HG03064 (cell line): ENCODE data around the gene STK38L.

ENCODE experiments used
- ATAC-seq: cut with Tn5 transposase; IDR thresholded peaks from one replicate; pipeline ENCODE4 v1.9.1; 2021; ENCODE audit warnings: low read depth; ENCODE audit not compliant: unreplicated experiment

The STK38L gene

DNA sequence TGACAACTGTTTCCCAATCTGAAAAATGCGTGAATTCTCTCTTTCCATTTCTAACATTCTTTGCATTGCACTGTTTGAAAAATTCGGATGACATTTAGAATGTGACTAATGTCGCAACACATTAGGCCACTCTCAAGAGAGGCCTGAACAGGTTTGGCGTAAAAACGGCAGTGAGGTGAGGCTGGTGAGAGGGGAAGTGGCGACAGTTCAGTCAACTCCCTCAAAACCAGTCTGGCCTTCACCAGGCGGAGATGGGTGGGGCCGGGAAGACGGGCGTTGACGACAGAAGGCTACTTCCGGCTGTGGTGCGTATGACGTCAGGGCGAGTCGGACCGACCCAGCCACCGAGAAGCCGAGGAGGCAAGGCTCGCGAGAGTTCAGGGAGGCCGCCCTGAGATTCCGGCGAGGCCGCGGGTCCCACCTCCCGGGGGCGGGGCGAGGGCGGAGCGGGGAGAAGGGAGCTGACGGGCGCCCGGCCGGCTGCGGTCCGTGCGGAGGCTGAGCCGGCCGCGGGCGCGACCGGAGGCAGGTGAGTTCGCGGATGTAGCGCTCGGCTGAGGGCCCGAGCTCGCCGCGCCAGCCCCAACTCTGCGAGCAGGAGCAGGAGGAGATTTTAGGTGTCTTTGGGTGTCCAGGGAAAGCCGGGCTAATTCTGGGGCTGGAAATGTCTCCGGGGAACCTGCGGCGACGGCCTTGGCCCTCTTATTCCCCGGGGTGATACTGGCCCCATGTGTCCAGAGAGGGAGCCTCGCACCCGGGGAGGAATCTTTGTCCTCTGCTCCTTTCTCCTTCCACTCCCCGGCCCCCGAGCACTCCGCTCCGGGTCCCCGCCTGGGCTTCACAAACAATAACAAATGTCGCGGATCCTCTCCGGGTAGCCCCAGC is at the start of gene STK38L:
STK38L (plus strand) TSS at position 483 of the 885 bp plus-strand sequence. CDS start 53,435 bp downstream, outside the sequence.
- ATAC-seq = peak; percentile 86

DNA sequence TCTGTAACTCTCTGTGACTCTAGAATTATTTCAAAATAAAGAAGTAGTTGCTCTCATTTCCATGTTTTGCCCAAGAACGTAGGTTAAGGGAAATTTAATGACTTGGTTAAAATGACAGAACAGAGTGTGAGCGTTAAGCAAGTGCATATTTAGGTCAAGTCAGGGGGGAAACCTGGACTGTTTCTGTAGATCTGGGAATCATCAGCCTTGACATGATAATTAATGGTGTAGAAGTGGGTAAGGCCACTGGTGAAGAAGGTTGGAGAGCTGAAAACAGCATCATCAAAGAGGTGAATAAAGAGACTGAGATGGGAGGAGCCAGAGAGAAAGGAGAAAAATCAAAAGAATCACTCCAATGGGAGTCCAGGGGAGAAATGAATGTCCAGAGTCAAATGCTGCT is 49.4 kb upstream of the STK38L start:
- no peak for ATAC-seq

DNA sequence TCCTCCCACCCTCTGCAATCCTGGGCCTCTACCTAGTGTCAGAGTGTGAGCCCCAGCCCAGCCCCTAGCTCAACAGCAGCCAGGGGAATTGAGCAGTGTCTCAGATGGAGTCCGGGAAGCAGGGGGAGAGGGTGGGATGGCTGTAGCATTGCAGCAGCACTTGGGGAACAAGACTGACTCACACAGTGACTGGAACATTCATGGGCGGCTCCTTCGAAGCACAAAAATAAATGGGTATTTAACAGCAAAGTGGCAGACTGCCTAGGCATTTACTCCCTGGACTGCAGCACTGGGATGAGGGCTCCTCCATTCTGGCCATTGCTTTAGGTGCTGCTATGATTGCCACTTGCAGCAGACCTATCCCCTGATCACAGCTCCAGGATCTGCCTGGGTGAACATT is 46.0 kb upstream of the STK38L start:
- ATAC-seq = no peak

DNA sequence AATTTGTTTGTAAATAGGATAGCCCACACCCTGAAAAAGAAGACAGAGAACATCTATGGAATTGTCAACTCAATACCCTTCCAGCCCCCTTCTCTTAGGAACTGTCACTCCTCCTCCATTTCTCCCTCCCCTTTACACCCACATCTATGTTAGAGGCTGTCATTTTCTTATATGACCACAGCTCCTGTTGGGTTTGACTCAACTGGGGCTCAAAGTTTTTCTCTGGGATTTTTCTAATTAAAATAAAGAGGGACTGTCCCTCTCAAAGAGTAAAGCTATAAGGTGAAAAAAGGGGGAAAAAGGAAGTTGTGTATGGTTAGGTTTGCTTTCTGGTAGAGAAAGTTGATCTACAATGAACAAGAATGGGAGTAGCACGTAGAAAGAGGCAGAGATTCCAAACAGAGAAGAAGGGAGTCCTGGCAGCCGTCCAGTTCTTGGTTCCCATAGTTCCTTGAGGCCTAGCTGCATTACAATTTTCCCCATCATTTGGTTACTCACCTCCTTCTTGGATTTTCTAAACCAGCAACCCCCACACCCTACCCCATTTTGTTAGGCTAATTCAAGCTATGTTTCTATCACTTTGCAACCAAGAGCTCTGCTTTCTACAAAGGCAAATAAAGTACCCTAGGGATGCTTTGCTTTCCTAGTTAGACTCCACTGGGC is 44.3 kb upstream of the STK38L start:
- ATAC-seq = no peak

DNA sequence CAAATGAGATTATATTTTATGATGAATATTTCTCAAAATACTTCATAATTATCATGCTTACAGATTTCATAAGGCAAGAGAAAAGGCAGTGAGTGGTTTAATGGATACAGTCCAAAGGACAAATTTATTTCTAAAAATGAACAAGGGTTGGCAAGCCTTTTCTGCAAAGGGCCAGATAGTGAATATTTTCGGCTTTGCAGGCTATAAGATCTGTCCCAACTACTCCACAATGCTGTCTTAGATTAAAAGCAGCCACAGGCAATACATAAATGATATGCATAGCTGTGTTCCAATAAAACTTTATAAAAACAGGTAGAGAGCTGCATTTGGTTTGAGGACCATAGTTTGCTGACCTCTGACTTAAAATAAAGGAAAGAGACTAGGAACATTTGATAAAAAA is 42.9 kb upstream of the STK38L start:
- no peak for ATAC-seq

DNA sequence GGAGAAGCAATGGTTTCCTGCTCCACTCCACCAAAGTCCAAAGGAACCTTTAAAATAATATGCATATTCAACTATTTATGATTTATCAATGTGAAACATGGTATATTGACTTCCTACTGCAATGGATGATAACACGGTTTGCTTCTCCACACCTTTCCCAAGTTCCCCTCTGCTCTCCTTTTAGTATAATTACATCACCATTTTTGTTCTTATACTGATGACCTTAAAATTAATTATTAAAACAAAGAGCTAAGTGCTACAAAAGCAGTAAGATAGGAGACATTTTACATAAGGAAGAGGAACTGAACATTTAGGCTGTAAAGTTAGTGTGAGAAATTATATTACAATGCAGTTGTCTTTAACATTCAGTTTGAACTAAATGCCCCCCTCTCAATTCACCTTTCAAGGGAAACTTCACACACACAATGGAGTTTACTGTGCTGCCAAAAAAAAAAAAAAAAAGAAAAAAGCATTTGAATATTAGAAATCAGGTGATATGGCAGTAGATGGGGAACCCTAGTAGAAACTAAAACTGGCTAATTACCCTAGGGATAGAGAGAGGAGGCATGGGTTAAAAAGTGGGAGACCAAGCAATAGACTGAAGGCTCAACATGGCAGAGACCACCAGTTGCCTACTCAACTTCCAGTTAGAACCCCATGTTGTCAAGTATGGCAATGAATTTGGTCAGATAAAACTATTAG is 37.1 kb upstream of the STK38L start:
- no peak for ATAC-seq

DNA sequence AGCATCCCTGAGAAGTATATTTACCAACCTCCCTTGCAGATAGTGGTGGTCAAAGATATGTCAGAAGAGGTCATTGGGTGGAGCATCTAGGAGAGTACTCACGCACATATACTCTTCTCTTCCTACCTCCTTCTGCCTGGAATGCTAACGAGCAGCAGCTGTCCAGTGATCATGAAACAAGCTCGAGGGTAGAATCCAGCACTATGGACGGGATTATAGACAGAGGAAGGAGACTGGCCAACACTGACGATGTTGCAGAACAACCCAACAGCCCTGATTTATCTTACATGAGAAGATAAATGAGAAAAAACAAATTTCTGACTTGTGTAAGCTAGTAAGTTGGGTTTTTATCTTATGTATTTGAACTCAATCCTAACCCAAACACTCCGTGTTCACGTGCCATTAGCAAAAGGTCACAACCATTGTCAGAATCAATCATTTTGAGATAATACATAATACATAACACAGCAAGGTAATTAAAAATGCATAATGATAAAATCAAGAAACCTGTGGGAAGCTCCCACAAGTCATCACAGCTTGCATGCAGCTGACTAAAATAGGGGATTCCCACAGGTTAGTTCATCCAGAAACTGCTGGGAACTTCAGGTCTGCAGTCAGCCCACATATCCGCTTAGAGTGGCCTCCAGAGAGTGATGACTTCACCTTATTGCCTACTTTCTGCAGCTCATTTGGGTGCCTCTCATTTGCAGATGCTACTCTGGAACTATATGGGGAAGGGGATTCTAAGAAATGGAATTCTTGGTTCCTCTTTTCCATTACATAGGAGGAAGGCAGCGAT is 36.3 kb upstream of the STK38L start:
- ATAC-seq = peak; percentile 83

DNA sequence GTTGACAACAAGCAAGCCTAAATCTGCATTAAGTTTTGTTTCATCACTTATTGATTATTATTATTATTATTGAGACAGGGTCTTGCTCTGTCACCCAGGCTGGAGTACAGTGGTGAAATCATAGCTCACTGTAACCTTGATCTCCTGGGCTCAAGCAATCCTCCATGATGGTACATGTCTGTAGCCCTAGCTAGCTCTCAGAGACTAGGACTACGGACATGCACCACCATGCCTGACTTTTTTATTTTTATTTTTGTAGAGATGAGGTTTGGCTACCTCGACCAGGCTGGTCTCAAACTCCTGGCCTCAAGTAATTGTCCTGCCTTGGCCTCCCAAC is 35.7 kb upstream of the STK38L start:
- ATAC-seq = peak; percentile 16

DNA sequence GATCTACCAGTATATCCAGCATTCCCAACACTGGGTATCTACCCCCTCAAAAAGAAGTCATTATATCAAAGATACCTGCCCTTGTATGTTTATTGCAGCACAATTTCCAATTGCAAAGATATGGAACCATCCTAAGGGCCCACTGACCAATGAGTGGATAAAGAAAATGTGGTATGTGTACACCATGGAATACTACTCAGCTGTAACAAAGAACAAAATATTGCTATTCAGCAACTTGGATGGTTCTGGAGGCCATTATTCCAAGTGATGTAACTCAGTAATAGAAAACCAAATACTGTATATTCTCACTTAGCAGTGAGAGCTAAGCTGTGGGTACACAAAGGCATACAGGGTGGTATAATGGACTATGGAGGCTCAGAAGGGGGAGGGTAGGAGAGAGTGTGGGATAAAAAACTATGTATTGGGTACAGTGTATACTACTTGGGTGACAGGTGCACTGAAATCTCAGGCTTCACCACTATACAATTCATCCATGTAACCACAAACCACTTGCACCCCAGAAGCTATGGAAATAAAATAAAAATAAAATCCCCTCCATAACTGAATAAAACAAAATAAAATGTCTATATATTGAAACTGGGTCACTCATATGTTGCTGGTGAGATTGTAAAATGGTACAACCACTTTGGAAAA is 34.7 kb upstream of the STK38L start:
- ATAC-seq = no peak

DNA sequence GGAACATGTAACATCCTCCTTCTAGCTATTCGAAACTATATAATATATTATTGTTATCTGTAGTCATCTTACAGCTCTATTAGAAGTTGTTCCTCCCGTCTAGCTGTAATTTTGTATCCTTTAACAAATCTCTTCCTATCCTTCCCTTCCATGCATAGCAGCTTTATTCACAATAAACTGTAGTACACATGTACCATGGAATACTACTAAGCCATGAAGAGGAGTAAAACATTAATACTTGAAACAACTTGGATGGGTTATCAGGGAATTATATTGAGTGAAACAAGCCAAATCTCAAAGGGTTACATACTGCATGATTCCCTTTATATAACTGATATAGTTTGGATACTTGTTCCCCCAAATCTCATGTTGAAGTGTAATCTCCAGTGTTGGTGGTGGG is 33.9 kb upstream of the STK38L start:
- ATAC-seq = no peak

DNA sequence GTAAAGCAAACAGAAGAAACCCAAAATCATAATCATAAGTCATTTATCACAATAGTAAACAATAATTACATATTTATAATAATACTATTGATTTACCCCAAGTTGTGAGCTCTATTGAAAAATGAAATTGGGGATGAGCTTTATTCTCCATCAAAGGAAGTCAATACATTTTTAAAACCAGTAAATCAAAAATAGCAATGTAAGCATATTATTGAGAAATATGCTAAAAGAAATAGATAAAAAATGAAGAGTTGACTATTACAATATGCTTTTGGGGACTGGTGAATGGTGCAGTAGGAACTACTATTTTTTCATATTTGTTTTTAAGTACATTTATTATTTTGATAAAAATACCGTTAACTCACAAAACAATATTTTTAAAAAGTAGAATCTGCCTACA is 31.2 kb upstream of the STK38L start:
- ATAC-seq = no peak

DNA sequence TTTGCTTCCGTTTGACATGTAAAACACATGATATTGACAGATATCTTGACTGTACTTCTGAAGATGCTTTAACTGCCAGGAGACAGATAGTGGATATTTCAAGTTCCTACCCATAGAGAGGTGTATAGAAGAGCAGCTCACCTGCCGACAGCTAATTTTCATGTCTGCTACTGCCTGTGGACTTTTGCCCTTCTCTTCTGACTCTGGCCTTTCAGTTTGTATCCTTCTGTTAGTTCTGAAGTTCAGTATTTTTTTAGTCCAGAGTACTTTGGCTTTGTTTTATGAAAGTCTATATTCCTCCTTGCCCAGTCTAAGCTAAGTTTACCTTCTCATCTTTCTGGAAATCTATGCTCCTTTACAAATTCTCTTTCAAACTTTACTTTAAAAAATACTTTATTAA is 30.8 kb upstream of the STK38L start:
- ATAC-seq = no peak

DNA sequence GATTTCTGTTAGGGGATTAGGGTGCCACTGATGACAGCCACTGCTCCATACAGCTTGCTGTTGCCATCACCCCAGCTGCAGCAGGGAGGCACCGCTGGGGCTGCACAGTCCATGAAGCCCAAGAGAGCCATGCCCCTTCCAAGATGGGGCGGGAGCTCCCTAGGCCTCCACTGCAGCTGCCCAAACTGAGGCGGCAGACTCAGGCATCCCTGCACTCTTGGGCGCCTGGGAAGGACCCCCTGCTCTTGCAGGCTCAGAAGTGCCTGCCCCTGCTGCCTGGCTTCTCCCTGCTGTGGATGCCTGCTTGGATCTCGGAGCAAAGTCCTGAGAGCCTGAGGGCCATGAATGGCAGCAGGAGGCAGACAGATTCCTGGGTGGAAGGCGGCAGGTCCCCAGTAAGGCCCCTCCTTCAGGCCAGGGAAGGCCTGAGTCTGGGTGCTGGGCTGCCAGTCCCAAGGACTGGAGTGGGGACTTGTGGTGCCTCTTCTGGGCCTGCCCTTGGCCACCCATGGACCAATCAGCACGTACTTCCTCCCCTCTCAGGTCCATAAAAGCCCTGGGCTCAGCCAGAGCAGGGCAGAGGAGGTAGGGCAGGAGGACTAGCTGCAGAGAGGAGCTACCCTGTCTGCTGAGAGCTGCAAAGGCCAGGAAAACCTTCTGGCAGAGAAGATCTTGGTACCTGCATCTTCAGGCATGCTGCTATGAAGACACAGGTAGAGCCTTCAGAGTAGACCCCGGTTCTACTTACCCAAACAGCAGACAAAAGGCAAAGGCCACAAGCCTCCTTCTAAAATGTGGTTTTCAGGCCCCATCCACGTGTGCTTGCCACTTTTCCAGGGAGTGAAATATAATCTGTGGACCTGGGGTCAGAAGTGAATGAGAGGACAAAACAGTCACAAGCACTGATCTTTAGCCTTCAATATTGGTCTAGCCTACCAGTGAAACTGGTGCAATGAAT is 30.0 kb upstream of the STK38L start:
- ATAC-seq = no peak

DNA sequence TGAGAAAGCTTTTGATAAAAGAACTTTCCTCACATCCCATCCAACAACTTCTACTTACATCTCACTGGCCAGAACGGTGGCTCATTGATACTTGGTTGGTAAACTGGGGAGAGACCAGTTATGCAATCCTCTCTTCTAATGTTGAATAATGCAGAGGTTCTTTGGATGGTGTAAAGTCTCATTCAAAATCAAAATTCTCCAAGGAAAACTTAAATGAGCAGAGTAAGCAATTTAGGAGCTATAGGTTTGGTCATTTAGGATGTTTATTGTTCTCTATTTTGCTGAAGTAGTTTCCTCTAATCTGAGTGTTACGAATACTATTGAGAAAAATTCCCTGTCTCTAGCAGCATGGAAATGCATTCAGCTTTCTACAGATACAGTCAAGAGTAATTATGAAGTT is 26.5 kb upstream of the STK38L start:
- no peak for ATAC-seq

DNA sequence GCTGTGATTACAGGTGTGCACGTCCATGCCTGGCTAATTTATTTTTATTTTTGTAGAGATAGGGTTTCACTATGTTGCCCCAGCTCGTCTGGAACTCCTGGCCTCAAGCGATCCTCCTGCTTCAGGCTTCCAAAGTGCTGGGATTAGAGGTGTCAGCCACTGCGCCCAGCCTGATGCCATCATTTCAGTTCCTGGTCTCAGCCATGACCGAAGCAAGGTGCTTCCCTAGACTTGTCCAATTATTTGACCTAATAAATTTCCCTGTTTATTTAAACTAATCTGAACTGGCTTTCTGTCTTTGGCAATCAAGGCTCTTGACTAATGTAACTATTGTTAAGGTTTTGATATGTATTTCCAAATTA is 24.4 kb upstream of the STK38L start:
- no peak for ATAC-seq

DNA sequence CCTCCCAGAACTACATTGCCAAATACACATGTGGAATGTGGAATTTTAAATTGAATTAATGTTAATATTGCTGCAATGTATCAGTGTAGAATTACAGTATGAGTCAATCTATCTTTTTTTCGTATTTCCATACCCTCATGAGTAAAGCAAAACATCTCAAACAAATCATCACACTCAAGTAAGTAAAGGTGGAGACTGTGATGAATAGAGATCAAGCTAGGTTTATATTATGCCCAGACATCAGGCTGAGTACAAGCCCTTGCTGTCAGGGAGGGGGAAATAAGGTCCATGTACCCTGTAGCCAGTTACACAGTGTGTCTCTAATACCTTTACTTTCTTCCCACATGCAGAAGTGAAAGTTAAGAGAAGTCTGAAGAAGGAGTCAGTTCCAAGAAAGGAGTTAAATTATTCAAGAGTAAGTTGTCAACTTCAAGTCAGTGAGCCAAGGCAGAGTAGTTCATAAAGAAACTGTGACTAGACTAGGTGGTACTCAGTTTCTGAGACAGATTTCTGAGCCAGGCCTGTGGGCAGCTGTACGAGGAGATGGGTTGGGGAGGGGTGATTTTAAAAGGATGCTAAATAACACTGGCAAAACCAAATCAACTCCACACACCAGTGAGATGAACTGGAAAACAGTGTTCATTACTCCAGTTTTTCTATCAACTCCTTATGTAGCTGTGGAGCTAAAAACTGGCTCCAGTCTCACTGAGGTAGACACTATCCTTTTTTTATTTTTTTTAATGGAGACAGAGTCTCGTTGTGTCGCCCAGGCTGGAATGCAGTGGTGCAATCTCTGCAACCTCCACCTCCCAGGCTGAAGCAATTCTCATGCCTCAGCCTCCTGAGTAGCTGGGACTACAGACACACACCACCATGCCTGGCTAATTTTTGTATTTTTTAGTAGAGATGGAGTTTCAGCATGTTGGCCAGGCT is 23.8 kb upstream of the STK38L start:
- peak; percentile 66 for ATAC-seq

DNA sequence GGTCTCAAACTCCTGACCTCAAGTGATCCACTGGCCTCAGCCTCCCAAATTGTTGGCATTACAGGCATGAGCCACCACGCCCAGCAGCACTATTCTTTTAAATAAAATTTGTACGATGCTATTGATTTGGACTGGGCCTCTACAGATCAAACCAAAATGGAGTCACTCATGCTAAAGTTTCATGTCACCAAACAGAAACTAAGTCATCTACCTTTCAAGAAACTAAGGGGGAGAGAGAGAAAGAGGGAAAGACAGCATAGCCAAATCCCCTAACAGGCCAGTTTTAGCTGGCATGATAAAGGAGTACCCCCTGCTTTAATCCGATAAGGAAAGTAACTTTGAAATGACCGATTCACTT is 23.1 kb upstream of the STK38L start:
- ATAC-seq = no peak
